ENCODE results near the gene SRP68.

SRP68 gene

DNA sequence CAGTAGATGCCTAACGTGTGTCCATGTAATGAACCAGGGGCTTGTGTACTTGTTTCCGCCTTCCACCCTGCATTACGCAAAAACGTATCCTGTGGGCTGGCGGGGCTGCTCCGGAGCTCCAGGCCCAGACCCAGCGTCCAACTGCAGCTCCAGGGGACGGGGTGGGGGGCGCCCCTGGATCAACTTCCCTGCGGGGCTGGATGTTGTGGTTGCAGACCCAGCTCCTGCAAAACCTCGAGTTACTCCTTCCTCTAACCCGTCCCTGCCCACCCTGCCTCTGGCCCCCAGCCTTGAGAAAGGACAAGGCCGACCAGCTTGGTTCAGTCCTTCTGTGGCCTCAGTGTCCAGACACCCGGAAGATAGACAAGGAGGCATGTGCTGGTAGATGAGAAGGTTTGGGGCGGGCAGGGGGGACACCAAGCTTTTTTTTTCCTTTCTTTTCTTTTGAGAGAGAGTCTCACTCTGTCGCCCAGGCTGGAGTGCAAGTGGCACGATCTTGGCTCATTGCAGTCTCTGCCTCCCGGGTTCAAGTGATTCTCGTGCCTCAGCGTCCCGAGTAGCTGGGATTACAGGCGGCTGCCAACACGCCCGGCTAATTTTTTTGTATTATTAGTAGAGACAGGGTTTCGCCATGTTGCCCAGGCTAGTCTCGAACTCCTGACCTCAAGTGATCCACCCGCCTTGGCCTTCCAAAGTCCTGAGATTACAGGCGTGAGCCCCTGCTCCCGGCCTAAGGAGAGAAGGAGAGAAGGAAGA is 32.0 kb upstream of the SRP68 start:
- peak overlapping the region; percentile 71 for H3K4me3 ChIP-seq (ENCODE audit: low read depth, low read length)
- 0 out of 2 replicates have a peak, but pooled peaks cover 4% of the 10 kb centered on the region for H3K4me1 ChIP-seq (ENCODE audit: control insufficient read depth, insufficient read depth, low read length)
- no peaks in the 10 kb centered on the region for H3K9me3 ChIP-seq (ENCODE audit: control insufficient read depth, insufficient read depth, low read depth, low read length)
- H3K27ac ChIP-seq (ENCODE audit: extremely low read depth, low read depth, low read length) = peak overlapping the region; percentile 83
- peaks cover 25 to 28% of the 10 kb centered on the region in 2 experiments for H3K36me3 ChIP-seq (ENCODE audit: control insufficient read depth in 2 of 2, insufficient read depth in 1 of 2, low read length in 2 of 2)
- POLR2A ChIA-PET = interaction anchor here (0.6 to 3.7 kb wide), 5 partner anchors 24 to 160 kb away, joined by 3 to 23 read pairs (median 11); partner anchors contain the start of genes SRP68, UBALD2 and ZACN
- CTCF ChIA-PET = interaction anchor here (0.5 to 2.4 kb wide), 10 partner anchors 13 to 175 kb away, joined by 3 to 19 read pairs (median 4); no protein-coding TSS in a partner anchor
- TF ChIP-seq, protein P1, sequence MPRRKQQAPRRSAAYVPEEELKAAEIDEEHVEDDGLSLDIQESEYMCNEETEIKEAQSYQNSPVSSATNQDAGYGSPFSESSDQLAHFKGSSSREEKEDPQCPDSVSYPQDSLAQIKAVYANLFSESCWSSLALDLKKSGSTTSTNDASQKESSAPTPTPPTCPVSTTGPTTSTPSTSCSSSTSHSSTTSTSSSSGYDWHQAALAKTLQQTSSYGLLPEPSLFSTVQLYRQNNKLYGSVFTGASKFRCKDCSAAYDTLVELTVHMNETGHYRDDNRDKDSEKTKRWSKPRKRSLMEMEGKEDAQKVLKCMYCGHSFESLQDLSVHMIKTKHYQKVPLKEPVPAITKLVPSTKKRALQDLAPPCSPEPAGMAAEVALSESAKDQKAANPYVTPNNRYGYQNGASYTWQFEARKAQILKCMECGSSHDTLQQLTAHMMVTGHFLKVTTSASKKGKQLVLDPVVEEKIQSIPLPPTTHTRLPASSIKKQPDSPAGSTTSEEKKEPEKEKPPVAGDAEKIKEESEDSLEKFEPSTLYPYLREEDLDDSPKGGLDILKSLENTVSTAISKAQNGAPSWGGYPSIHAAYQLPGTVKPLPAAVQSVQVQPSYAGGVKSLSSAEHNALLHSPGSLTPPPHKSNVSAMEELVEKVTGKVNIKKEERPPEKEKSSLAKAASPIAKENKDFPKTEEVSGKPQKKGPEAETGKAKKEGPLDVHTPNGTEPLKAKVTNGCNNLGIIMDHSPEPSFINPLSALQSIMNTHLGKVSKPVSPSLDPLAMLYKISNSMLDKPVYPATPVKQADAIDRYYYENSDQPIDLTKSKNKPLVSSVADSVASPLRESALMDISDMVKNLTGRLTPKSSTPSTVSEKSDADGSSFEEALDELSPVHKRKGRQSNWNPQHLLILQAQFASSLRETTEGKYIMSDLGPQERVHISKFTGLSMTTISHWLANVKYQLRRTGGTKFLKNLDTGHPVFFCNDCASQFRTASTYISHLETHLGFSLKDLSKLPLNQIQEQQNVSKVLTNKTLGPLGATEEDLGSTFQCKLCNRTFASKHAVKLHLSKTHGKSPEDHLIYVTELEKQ (tag by site-specific recombination; IDR thresholded peaks at IDR 0.05; ENCODE audit: borderline replicate concordance) = no peak
- TF ChIP-seq ZNF311 (tag by site-specific recombination; IDR thresholded peaks at IDR 0.05; ENCODE audit: borderline replicate concordance) (no peak), ZNF423 (tag by site-specific recombination; IDR thresholded peaks at IDR 0.05) (no peak), HOXD13 (CRISPR knock-in tag; IDR thresholded peaks at IDR 0.05; ENCODE audit: borderline replicate concordance) (no peak), ZNF114 (tag by site-specific recombination; IDR thresholded peaks at IDR 0.05) (no peak), ZNF670 (tag by site-specific recombination; IDR thresholded peaks at IDR 0.05; ENCODE audit: low read depth) (no peak), IKZF3 (tag by site-specific recombination; IDR thresholded peaks at IDR 0.05) (no peak), ZNF623 (tag by site-specific recombination; IDR thresholded peaks at IDR 0.05) (no peak), ZFP37 (tag by site-specific recombination; IDR thresholded peaks at IDR 0.05) (no peak), ZNF585B (tag by site-specific recombination; IDR thresholded peaks at IDR 0.05) (no peak), ZNF600 (tag by site-specific recombination; IDR thresholded peaks at IDR 0.05) (peak; percentile 13; the same call in 1 of the 2 replicates)
- TF ChIP-seq, protein P2, sequence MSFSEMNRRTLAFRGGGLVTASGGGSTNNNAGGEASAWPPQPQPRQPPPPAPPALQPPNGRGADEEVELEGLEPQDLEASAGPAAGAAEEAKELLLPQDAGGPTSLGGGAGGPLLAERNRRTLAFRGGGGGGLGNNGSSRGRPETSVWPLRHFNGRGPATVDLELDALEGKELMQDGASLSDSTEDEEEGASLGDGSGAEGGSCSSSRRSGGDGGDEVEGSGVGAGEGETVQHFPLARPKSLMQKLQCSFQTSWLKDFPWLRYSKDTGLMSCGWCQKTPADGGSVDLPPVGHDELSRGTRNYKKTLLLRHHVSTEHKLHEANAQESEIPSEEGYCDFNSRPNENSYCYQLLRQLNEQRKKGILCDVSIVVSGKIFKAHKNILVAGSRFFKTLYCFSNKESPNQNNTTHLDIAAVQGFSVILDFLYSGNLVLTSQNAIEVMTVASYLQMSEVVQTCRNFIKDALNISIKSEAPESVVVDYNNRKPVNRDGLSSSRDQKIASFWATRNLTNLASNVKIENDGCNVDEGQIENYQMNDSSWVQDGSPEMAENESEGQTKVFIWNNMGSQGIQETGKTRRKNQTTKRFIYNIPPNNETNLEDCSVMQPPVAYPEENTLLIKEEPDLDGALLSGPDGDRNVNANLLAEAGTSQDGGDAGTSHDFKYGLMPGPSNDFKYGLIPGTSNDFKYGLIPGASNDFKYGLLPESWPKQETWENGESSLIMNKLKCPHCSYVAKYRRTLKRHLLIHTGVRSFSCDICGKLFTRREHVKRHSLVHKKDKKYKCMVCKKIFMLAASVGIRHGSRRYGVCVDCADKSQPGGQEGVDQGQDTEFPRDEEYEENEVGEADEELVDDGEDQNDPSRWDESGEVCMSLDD (tag by site-specific recombination; IDR thresholded peaks at IDR 0.05) = no peak
- TF ChIP-seq, protein P3, sequence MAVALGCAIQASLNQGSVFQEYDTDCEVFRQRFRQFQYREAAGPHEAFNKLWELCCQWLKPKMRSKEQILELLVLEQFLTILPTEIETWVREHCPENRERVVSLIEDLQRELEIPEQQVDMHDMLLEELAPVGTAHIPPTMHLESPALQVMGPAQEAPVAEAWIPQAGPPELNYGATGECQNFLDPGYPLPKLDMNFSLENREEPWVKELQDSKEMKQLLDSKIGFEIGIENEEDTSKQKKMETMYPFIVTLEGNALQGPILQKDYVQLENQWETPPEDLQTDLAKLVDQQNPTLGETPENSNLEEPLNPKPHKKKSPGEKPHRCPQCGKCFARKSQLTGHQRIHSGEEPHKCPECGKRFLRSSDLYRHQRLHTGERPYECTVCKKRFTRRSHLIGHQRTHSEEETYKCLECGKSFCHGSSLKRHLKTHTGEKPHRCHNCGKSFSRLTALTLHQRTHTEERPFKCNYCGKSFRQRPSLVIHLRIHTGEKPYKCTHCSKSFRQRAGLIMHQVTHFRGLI (tag by site-specific recombination; IDR thresholded peaks at IDR 0.05) = 0 out of 2 replicates have a peak, but pooled peaks have one; percentile 21
- TF ChIP-seq, protein P4, sequence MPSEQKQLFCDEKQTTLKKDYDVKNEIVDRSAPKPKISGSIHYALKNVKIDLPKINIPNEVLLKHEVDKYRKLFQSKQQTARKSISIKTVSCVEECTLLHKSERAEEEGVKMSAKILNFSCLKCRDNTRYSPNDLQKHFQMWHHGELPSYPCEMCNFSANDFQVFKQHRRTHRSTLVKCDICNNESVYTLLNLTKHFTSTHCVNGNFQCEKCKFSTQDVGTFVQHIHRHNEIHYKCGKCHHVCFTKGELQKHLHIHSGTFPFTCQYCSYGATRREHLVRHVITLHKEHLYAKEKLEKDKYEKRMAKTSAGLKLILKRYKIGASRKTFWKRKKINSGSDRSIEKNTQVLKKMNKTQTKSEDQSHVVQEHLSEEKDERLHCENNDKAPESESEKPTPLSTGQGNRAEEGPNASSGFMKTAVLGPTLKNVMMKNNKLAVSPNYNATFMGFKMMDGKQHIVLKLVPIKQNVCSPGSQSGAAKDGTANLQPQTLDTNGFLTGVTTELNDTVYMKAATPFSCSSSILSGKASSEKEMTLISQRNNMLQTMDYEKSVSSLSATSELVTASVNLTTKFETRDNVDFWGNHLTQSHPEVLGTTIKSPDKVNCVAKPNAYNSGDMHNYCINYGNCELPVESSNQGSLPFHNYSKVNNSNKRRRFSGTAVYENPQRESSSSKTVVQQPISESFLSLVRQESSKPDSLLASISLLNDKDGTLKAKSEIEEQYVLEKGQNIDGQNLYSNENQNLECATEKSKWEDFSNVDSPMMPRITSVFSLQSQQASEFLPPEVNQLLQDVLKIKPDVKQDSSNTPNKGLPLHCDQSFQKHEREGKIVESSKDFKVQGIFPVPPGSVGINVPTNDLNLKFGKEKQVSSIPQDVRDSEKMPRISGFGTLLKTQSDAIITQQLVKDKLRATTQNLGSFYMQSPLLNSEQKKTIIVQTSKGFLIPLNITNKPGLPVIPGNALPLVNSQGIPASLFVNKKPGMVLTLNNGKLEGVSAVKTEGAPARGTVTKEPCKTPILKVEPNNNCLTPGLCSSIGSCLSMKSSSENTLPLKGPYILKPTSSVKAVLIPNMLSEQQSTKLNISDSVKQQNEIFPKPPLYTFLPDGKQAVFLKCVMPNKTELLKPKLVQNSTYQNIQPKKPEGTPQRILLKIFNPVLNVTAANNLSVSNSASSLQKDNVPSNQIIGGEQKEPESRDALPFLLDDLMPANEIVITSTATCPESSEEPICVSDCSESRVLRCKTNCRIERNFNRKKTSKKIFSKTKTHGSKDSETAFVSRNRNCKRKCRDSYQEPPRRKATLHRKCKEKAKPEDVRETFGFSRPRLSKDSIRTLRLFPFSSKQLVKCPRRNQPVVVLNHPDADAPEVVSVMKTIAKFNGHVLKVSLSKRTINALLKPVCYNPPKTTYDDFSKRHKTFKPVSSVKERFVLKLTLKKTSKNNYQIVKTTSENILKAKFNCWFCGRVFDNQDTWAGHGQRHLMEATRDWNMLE (tag by site-specific recombination; conservative IDR thresholded peaks at IDR 0.05; ENCODE audit: low read depth) = no peak
- TF ChIP-seq, protein P5, sequence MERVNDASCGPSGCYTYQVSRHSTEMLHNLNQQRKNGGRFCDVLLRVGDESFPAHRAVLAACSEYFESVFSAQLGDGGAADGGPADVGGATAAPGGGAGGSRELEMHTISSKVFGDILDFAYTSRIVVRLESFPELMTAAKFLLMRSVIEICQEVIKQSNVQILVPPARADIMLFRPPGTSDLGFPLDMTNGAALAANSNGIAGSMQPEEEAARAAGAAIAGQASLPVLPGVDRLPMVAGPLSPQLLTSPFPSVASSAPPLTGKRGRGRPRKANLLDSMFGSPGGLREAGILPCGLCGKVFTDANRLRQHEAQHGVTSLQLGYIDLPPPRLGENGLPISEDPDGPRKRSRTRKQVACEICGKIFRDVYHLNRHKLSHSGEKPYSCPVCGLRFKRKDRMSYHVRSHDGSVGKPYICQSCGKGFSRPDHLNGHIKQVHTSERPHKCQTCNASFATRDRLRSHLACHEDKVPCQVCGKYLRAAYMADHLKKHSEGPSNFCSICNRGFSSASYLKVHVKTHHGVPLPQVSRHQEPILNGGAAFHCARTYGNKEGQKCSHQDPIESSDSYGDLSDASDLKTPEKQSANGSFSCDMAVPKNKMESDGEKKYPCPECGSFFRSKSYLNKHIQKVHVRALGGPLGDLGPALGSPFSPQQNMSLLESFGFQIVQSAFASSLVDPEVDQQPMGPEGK (tag by site-specific recombination; IDR thresholded peaks at IDR 0.05) = no peak

All from HEK293 (cell line).